Stimulated activated CD8-positive, alpha-beta memory T cell treated with anti-CD3 and anti-CD28 coated beads, Interleukin-12 subunit alpha, Interleukin-12 subunit beta, amount 100 ng/mL, for 4 hours (primary cell): Measurements from ENCODE around the gene MTMR3.

Experiments used
- DNase-seq: peaks from one replicate; pipeline ENCODE4 v3.0.0-alpha.2; 2020; ENCODE audit warnings: low read depth

MTMR3 gene

DNA sequence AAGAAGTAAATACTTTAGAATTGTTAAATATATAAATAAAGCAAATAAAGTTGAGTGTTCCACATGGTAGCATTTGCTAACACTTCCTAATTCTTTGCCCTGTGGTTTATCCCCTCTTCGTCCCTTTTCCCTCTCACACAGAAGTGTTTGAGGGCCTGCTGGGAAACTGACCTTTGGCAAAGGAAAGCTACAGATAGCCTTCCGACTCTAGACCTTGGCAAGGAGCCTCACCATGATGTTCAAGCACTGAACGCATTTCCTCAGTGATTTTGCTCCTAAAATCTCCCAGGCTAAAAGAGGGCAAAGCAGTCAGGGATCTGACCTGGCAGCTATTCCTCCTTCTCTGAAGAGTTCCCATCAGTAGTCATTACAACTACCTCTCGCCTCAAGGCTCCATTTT lies 144.8 kb downstream of the MTMR3 start:
- no peak for DNase-seq

DNA sequence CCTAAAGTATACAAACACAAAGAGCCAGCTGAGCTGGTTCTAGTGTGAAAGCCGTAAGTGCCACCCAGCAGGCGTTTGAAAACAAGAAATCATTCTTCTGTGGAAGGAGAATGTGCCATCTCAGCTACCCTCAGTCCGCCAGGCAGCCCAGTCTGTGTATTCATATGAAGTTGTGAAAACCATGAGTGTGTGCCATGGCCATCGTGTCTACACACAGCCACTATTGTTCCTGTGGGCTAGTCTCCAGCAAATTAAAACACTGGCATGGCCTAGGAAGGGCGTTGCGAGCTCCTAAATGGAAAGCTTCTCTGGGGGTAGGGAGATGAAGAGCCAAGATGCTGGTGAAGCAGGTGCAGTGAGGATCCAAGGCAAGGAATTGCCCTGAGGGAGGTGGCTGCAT lies 145.8 kb downstream of the MTMR3 start:
- DNase-seq: no peak

DNA sequence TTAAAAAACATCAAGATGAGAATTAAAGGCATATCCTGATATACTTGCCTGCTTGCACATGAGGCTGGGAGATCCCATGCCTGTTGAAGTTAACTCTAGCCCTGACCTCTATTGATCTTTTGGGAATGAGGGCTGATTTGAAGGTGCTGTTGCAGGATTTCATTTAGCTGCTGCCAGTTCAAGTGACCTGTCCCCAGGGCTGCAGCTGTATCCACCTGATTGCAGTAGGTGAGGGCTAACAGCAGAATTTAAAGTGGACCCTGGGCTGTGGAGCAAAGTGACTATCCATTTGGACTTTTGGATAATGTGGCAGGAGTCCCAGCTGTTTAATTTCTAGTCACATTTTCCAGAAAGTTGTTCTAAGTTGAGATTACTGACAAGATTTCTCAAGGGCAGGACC lies 146.5 kb downstream of the MTMR3 start:
- no peak for DNase-seq

- DNase-seq: no peak
Measured at GRCh38 chr22:30030329-30030728, 147.4 kb downstream of the MTMR3 start.

GRCh38 chr22:30031328-30031727 lies 148.4 kb downstream of the MTMR3 start:
- DNase-seq: no peak

DNA sequence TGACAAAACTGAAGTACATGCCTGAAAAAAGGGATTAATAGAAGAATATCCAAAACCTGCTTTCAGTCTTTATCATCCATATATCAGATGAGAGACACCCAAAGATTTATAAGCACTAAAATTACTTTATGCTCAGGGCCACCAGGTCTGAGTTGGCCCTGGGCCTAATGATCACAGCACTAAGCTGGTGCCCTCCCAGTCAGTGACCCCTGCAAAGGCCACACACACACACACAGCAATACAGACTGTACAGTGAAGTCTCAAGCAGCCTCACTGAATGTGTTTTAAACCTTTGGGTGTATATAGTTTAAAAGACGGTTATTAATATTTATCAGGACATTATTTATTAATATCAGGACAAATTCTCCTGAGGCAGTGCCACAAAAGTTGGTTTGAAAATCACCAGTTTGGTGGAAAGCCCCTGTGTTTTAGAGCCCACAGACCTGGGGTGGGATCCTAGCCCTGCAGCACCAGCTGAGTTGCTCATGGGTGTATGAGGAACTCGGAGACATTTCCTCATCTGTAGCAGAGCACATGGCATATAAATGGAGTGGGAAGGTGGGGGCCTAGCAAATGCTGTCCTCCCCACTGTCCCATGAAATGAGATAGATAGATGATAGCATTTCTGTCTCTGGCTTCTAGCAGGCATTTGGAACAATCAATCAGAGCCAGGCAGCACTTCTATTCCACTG lies 148.9 kb downstream of the MTMR3 start:
- DNase-seq: no peak

DNA sequence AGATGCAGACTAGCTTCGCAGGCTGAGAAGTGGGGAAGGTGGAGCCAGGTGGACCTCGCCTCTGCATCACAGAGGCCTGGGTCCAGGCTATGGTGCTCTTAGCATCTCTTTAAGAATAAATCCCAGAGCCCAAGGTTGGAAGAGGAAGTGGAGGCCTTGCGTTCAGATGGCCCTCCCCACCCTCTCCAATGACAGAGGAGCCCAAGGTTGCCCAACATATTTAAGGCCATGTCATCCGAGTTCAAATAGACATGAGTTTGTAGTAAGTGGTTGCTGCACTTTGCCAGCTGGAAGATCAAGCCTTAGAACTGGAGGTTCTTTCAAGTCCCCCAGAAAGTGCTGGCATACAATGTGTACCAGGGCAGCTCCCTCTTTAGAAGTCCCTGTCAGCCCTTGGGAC lies 150.2 kb downstream of the MTMR3 start:
- DNase-seq: no peak

- DNase-seq: no peak
Measured at GRCh38 chr22:30033901-30034300, 150.9 kb downstream of the MTMR3 start.

GRCh38 chr22:30036656-30037055 lies 153.7 kb downstream of the MTMR3 start:
- no peak for DNase-seq

GRCh38 chr22:30038219-30038618 lies 155.2 kb downstream of the MTMR3 start:
- no peak for DNase-seq

GRCh38 chr22:30040499-30041260 lies 157.7 kb downstream of the MTMR3 start:
- no peak for DNase-seq

- no peak for DNase-seq
Measured at GRCh38 chr22:30041475-30041874, 158.5 kb downstream of the MTMR3 start.

DNA sequence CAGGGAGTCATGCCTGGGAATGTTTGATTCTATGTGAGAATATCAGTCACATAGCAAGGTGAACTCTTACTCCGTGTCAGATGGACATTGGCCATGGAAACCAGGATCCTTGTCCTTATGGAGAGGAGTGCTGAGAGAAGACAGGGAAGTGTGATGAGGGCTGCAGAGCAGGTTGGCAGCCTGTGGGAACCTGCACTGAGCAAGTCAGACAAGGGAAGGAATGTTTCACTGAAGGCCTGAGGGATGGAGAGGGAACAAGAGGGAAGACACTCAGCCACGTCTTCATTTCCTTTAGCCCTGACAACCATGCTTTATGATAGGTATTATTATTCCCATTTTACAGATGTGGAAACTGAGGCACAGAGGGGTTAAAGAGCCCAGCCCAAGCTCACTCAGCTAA lies 158.9 kb downstream of the MTMR3 start:
- no peak for DNase-seq

- no peak for DNase-seq
Measured at GRCh38 chr22:30043161-30043560, 160.2 kb downstream of the MTMR3 start.

DNA sequence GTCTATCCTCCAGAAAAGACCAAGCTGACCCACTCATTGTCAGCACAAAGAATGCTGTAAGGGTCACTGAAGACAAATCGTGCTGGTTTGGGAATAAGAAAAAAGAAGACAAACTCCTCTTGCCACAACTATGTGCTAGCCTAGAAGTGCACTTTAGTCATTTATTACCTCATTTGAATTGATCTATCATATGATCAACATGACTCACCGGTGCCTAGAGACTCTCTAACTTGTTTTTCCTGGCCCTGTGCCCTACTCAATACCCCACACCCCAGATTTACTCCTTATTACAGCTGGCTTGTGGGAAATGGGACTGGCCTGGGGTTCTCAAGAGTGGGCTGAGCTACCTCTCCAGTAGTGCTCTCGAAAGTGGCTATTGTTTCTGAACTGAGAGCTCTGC lies 161.4 kb downstream of the MTMR3 start:
- no peak for DNase-seq

- no peak for DNase-seq
Measured at GRCh38 chr22:30044881-30045493, 162.0 kb downstream of the MTMR3 start.

- no peak for DNase-seq
Measured at GRCh38 chr22:30045494-30045887, 162.5 kb downstream of the MTMR3 start.

DNA sequence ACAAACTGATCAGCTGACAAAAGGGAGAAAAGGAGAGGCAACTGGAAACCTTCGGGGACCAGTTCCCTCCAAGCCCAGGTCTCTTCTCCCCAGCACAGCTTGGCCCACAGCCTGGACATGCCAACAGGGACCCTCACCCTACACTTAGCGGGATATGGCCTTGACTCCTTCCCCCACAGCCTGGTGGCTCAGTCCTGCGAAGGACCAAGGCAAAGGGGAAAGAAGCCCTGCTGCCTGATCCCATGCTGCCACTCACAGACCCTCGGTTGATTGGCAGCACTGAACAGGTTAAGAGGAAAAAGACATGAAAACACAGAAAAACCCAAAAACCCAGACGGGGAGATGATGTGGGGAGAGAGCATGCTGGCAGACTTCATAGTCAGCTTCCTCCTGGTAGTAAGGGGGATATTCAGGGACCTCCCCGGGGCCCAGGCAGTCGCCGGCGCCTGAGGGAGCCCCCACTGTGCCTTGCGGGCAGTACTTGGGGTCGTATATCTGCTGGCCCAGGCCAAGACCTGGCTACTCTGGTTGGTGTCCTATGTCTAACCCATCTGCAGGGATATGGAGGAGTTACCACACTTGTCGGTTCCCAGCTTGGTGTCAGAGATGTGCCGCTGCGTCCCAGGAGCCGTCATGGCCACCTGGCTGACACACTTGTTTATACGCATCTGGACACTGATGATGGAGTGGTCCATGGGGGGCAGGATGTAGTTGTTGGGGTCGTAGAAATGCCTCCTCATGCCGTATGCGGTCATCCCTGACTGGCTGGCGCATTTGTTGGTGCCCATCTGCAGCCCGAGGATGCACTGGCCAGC lies 163.1 kb downstream of the MTMR3 start:
- no peak for DNase-seq

DNA sequence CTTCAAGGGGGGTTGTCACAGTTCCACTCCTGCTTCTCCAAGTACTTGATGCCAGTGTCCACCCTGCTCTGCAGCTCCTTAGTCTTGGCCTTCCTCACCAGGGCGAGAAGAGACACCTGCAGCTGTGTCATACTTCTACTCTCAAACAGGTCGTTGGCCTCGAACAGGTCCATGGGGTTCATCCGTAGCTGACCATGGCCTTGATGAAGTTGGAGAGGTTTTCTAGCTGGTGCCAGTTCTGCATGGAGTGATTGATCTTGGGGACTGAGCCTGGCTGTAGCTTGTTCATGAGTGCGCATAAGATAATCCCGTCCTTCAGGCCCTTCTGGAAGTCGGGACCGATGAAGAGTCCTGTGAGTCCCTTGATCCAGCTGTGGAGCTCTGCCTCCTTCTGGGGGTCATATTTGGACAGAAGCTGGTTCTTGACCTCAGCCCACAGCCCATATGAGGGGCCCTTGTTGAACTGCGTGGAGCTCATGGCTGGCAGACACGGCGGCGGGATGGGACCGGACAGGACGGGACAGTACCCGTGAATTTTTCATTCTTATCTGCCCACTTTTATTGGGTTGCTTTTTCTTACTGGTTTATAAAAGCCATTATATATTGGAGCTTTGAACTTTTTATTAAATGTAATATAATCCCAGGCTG lies 163.9 kb downstream of the MTMR3 start:
- no peak for DNase-seq

GRCh38 chr22:30047364-30047738 lies 164.4 kb downstream of the MTMR3 start:
- no peak for DNase-seq

- DNase-seq: no peak
Measured at GRCh38 chr22:30048681-30049080, 165.7 kb downstream of the MTMR3 start.
